K562 (cell line): ENCODE measurements around the gene WDR91. TPM values are rescaled to one million over a fixed set of nuclear protein-coding genes. Genes with fewer than 3 reads are reported as not detected.

ENCODE experiments used
- ADNP ChIP-seq: fragments of 200-800 bp; sonication (Bioruptor generic); IDR thresholded peaks from 2 replicates; pipeline ENCODE4 v1.6.1; 2016; ENCODE audit warnings: missing genetic modification characterization, missing compliant biosample characterization
- ARID4B ChIP-seq: sonication (generic); formaldehyde crosslinking; IDR thresholded peaks from 2 replicates; pipeline ENCODE4 v1.8.0; 2022; ENCODE audit warnings: mild to moderate bottlenecking, missing genetic modification reagents
- CBFB ChIP-seq: sonication (generic); formaldehyde crosslinking; IDR thresholded peaks from 2 replicates; pipeline ENCODE4 v1.4.0; 2020; ENCODE audit warnings: mild to moderate bottlenecking, missing genetic modification reagents
- DDX20 ChIP-seq: fragments of 450-650 bp; IDR thresholded peaks from 2 replicates; pipeline ENCODE4 v1.6.1; 2016; ENCODE audit warnings: missing genetic modification characterization, low read depth, mild to moderate bottlenecking, missing compliant biosample characterization, moderate library complexity
- ERF ChIP-seq: fragments of 450-650 bp; formaldehyde crosslinking; IDR thresholded peaks from 2 replicates; pipeline ENCODE4 v1.4.0; 2020; ENCODE audit warnings: mild to moderate bottlenecking, mixed read lengths
- ESRRB ChIP-seq: fragments of 250-450 bp; sonication (Bioruptor Pico); IDR thresholded peaks from 2 replicates; pipeline ENCODE4 v1.5.0; 2020; ENCODE audit warnings: mild to moderate bottlenecking, moderate library complexity, borderline replicate concordance
- HEY1 ChIP-seq: fragments of 250-450 bp; sonication (Bioruptor Pico); IDR thresholded peaks from 2 replicates; pipeline ENCODE4 v1.5.0; 2020; ENCODE audit warnings: mild to moderate bottlenecking, moderate library complexity, borderline replicate concordance
- RBM14 ChIP-seq: fragments of 200-400 bp; formaldehyde crosslinking; IDR thresholded peaks from 2 replicates; pipeline ENCODE4 v1.6.1; 2018; ENCODE audit warnings: low read depth, mild to moderate bottlenecking, low read length, moderate library complexity, borderline replicate concordance; ENCODE audit not compliant: insufficient read depth
- RBM17 ChIP-seq: fragments of 200-400 bp; formaldehyde crosslinking; IDR thresholded peaks from 2 replicates; pipeline ENCODE4 v1.6.1; 2017; ENCODE audit warnings: low read depth, mild to moderate bottlenecking, low read length, borderline replicate concordance
- SMAD3 ChIP-seq: fragments of 450-650 bp; formaldehyde crosslinking; conservative IDR thresholded peaks from 2 replicates; pipeline ENCODE4 v1.4.0; 2020; ENCODE audit warnings: mild to moderate bottlenecking
- SRSF9 ChIP-seq: fragments of 200-400 bp; formaldehyde crosslinking; IDR thresholded peaks from 2 replicates; pipeline ENCODE4 v1.6.1; 2017; ENCODE audit warnings: low read depth, low read length, borderline replicate concordance
- ZNF12 ChIP-seq: sonication (generic); formaldehyde crosslinking; IDR thresholded peaks from 2 replicates; pipeline ENCODE4 v1.4.0; 2020; ENCODE audit warnings: mild to moderate bottlenecking, missing genetic modification reagents
- polyA plus RNA-seq, 8 experiments: library from polyadenylated mRNA; depleted of rRNA in 4 of 8; stranded (reverse) in 5 of 8; unstranded in 3 of 8; fragments of >200 nt; fragmentation: Nextera tagmentation in 2 of 8; fragmentation: Illumina TruSeq in 1 of 8; extraction: Ambion mirVana in 2 of 8; extraction: Trizol in 1 of 8; gene quantifications; 2 replicates each; pipeline versions ENCODE4 v1.2.1 to v1.2.3, GENCODE V29; 2011 to 2014; ENCODE audit warnings: inconsistent platforms in 1 of 8, missing spikeins in 1 of 8
- total RNA-seq, 7 experiments: library from RNA; depleted of rRNA in 6 of 7; stranded (reverse); fragments of >200 nt in 6 of 7; fragmentation: Illumina TruSeq in 2 of 7; extraction: Trizol in 2 of 7; gene quantifications; 2 replicates each; pipeline versions ENCODE4 v1.2.1 to v1.2.3, GENCODE V29; 2011 to 2021; ENCODE audit warnings: low replicate concordance in 1 of 7
- TF ChIP-seq, protein P1 (sequence below): sonication (generic); formaldehyde crosslinking; IDR thresholded peaks from 2 replicates; pipeline ENCODE4 v1.8.1; 2023; ENCODE audit warnings: mild to moderate bottlenecking, missing genetic modification reagents

WDR91 gene
- total and polyA plus RNA-seq, 9 of the 15 experiments (the other 6 are each of a cell fraction or from before 2014, with no cell fraction given): 1.9 to 18.2 (median 9.8) TPM

- TF ChIP-seq, protein P1, sequence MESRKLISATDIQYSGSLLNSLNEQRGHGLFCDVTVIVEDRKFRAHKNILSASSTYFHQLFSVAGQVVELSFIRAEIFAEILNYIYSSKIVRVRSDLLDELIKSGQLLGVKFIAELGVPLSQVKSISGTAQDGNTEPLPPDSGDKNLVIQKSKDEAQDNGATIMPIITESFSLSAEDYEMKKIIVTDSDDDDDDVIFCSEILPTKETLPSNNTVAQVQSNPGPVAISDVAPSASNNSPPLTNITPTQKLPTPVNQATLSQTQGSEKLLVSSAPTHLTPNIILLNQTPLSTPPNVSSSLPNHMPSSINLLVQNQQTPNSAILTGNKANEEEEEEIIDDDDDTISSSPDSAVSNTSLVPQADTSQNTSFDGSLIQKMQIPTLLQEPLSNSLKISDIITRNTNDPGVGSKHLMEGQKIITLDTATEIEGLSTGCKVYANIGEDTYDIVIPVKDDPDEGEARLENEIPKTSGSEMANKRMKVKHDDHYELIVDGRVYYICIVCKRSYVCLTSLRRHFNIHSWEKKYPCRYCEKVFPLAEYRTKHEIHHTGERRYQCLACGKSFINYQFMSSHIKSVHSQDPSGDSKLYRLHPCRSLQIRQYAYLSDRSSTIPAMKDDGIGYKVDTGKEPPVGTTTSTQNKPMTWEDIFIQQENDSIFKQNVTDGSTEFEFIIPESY (CRISPR knock-in tag): peak; percentile 57
- TF ChIP-seq DDX20 (tag): no peak
- TF ChIP-seq HEY1: no peak
- no peak for TF ChIP-seq SMAD3 (CRISPR knock-in tag)
- peak; percentile 89 for TF ChIP-seq ARID4B (CRISPR knock-in tag)
- no peak for TF ChIP-seq ESRRB (CRISPR knock-in tag)
- peak; percentile 72; the same call in 1 of the 2 replicates for TF ChIP-seq ZNF12 (CRISPR knock-in tag)
- TF ChIP-seq ERF (CRISPR knock-in tag): peak; percentile 23; the same call in 1 of the 2 replicates
- no peak for TF ChIP-seq RBM14
- TF ChIP-seq SRSF9: no peak
- no peak for TF ChIP-seq RBM17
- no peak; the same call in 1 of the 2 replicates for TF ChIP-seq CBFB (CRISPR knock-in tag)
- TF ChIP-seq ADNP (tag): no peak
Measured at GRCh38 chr7:135211179-135211945, at the start of gene WDR91 (continued).
